GM06990 (cell line): ENCODE measurements around the gene HDAC4.

ENCODE experiments used
- DNase-seq: peaks from one replicate; pipeline ENCODE4 v3.0.0-alpha.2; 2011; ENCODE audit not compliant: insufficient read length; ENCODE audit errors: extremely low read depth
- H3K27me3 ChIP-seq: replicated peaks from 2 replicates; pipeline ENCODE4 v1.6.0; 2011; ENCODE audit warnings: low read length; ENCODE audit not compliant: control insufficient read depth, insufficient read depth
- H3K36me3 ChIP-seq: 2 replicates; pipeline ENCODE4 v1.5.1; 2011; ENCODE audit warnings: low read length; ENCODE audit not compliant: control insufficient read depth, insufficient read depth
- H3K4me3 ChIP-seq: replicated peaks from 2 replicates; pipeline ENCODE4 v1.5.1; 2011; ENCODE audit warnings: low read depth, mild to moderate bottlenecking, control low read depth, low read length
- CTCF ChIP-seq: IDR thresholded peaks from 2 replicates; pipeline ENCODE4 v1.5.1; 2011; ENCODE audit warnings: low read length, control low read depth, mild to moderate bottlenecking, inconsistent platforms; ENCODE audit not compliant: insufficient read depth, poor library complexity, severe bottlenecking

HDAC4 gene

GRCh38 chr2:239166201-239166834, 234.5 kb downstream of the HDAC4 start:
- no peak for DNase-seq
- TF ChIP-seq CTCF, result no peak
- Histone ChIP-seq H3K27me3 (no peaks in the 10 kb centered on the region), H3K36me3 (no peaks in the 10 kb centered on the region; the same call in 1 of the 2 replicates), H3K4me3 (no peak overlapping the region)

GRCh38 chr2:239165206-239165831, 235.5 kb downstream of the HDAC4 start:
- no peaks in the 10 kb centered on the region for H3K27me3 ChIP-seq
- no peak for DNase-seq
- no peak overlapping the region for H3K4me3 ChIP-seq
- no peak for TF ChIP-seq CTCF
- H3K36me3 ChIP-seq, result no peaks in the 10 kb centered on the region; the same call in 1 of the 2 replicates

- DNase-seq, result no peak
- no peak overlapping the region for H3K4me3 ChIP-seq
- TF ChIP-seq CTCF, result no peak
- no peaks in the 10 kb centered on the region for H3K27me3 ChIP-seq
- H3K36me3 ChIP-seq, result no peaks in the 10 kb centered on the region; the same call in 1 of the 2 replicates
These were observed 236.4 kb downstream of the HDAC4 start for GRCh38 chr2:239164335-239164871.

GRCh38 chr2:239163688-239164334, 237.0 kb downstream of the HDAC4 start:
- Histone ChIP-seq H3K27me3 (no peaks in the 10 kb centered on the region), H3K36me3 (no peaks in the 10 kb centered on the region), H3K4me3 (no peak overlapping the region)
- TF ChIP-seq CTCF, result no peak
- no peak for DNase-seq

- no peaks in the 10 kb centered on the region for H3K36me3 ChIP-seq
- TF ChIP-seq CTCF, result no peak
- no peak for DNase-seq
- no peak overlapping the region for H3K4me3 ChIP-seq
- H3K27me3 ChIP-seq, result no peaks in the 10 kb centered on the region
These were observed 237.7 kb downstream of the HDAC4 start for GRCh38 chr2:239162976-239163687.
